ENCODE measurements around the gene GNPTG. TPM values are rescaled to one million over a fixed set of nuclear protein-coding genes. Genes with fewer than 3 reads are reported as not detected.
A peak's percentile ranks its signal among the peaks of the same experiment; 100 is the strongest.

Gene GNPTG
- total RNA-seq, 1 donor from 2014 or later = 49.7 TPM

- DNase-seq (ENCODE audit: low spot score, unreplicated experiment) = no peak
- peaks cover 7% of the 10 kb centered on the region for H3K27me3 Mint-ChIP-seq
- TF ChIP-seq CTCF (IDR thresholded peaks at IDR 0.05; ENCODE audit: unreplicated experiment) = no peak
- peak overlapping the region; percentile 85 for H3K27ac Mint-ChIP-seq
- H3K4me1 Mint-ChIP-seq (ENCODE audit: low read depth) = peaks cover 8% of the 10 kb centered on the region
- peaks cover 2% of the 10 kb centered on the region for H3K36me3 Mint-ChIP-seq (ENCODE audit: insufficient read depth)
- H3K4me3 Mint-ChIP-seq (ENCODE audit: low read depth) = peak overlapping the region; percentile 73
- no peaks in the 10 kb centered on the region for H3K9me3 Mint-ChIP-seq (ENCODE audit: low read depth)
These were observed 26.5 kb downstream of the GNPTG start for GRCh38 chr16:1378087-1378803.

GRCh38 chr16:1378804-1379303, 27.1 kb downstream of the GNPTG start:
- Mint-ChIP-seq H3K27me3 (peaks cover 7% of the 10 kb centered on the region), H3K4me3 (ENCODE audit: low read depth) (peak overlapping the region; percentile 73), H3K27ac (peak overlapping the region; percentile 85), H3K9me3 (ENCODE audit: low read depth) (no peaks in the 10 kb centered on the region), H3K4me1 (ENCODE audit: low read depth) (peaks cover 8% of the 10 kb centered on the region), H3K36me3 (ENCODE audit: insufficient read depth) (peaks cover 2% of the 10 kb centered on the region)
- no peak for TF ChIP-seq CTCF (IDR thresholded peaks at IDR 0.05; ENCODE audit: unreplicated experiment)
- no peak for DNase-seq (ENCODE audit: low spot score, unreplicated experiment)

DNA sequence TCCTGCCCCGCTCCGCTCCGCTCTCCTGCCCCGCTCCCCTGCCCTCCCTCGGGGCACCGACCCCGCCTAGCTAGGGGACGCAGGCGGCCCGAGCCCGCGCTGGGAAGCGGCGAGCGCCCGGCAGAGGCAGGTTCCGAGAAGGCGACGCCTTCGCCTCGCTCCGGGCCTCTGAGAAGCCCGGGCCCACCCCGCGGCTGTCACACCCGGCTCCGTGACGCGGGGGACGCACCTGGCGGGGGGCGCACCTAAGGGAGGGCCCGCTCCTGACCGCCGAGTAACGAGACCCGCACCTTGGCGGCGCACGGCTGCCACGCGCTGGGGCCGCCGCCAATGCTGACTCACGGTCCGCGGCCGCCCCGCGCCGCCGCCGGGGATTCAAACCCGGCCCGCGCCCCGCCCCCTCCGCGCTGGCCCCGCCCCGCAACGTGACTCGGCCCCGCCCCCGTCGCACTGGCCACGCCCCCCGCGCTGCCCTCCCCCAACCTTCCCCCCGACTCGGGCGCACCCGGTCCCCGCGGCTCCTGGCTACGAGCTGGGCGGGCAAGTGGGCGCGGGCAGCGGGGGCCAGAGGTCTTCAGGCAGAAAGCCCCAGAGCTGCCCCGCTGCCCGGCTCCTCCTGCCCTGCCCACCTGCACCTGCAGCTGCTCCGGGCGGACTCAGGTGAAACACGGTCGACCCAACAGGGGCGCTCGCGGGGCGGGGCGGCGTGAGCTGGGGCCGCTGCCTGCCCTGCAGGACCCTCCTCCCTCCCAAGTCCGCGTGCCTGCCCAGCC, 27.8 kb downstream of the GNPTG start:
- DNase-seq (ENCODE audit: low spot score, unreplicated experiment) = peak; percentile 62
- Mint-ChIP-seq H3K36me3 (ENCODE audit: insufficient read depth) (peaks cover 2% of the 10 kb centered on the region), H3K27ac (peak overlapping the region; percentile 93), H3K27me3 (peaks cover 7% of the 10 kb centered on the region), H3K9me3 (ENCODE audit: low read depth) (no peaks in the 10 kb centered on the region), H3K4me3 (ENCODE audit: low read depth) (peak overlapping the region; percentile 81), H3K4me1 (ENCODE audit: low read depth) (peaks cover 8% of the 10 kb centered on the region)
- TF ChIP-seq CTCF (IDR thresholded peaks at IDR 0.05; ENCODE audit: unreplicated experiment) = peak; percentile 37

DNA sequence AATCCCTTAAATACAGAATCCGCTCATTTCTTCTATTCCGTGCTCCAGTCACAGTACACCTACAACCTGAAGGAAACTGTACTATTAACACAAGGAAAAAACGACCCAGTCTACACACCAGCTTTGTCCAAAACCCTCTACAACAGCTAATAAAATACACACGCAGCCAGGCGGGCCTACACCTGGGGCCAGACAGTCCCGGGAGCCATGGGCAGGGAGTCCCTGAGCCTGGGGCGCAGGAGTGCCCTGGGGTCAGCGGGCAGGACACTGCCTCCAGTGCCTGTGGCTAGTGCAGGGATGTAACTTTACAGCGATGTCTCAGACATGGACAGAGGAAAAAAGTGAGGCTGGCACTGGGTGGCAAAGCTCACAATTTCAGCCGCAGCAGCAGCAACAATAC, 28.5 kb downstream of the GNPTG start:
- Mint-ChIP-seq H3K4me1 (ENCODE audit: low read depth) (peaks cover 8% of the 10 kb centered on the region), H3K27me3 (peaks cover 7% of the 10 kb centered on the region), H3K9me3 (ENCODE audit: low read depth) (no peaks in the 10 kb centered on the region), H3K4me3 (ENCODE audit: low read depth) (peak overlapping the region; percentile 81), H3K27ac (peak overlapping the region; percentile 93), H3K36me3 (ENCODE audit: insufficient read depth) (peaks cover 5% of the 10 kb centered on the region)
- no peak for TF ChIP-seq CTCF (IDR thresholded peaks at IDR 0.05; ENCODE audit: unreplicated experiment)
- no peak for DNase-seq (ENCODE audit: low spot score, unreplicated experiment)

DNA sequence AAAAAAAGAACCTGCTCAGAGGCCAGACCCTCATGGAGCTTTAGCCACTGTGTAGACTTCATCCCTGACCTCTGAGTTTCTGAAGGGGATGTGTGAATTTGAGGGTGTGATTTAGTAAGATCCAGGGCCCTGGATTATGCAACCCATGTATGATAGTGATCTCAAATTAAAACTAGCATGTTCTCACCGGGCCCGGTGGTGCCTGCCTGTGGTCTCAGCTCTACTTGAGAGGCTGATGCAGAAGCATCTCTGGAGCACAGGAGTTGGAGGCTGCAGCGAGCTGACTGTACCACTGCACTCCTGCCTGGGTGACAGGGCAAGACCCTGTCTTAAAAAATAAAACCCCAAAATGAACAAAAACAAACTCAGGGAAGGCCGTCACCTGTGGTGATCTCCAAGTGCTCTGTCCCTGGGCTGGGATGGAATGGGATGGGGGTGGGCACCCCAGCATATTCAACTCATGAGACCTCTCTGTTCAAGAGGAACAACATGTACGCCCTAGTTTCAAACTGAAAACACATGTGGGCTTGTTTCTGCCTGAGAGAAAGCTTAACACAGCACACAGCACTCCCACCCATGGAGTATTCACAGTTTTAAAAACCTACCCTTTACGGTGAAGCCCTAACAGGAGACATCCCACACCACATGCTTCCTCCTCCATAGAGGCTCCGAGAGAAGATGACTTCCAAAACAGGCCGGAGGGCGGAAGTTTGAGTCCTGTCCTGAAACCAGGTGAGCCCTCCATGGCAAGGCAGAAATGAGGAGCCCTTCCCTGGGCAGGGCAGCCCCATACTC, 30.1 kb downstream of the GNPTG start:
- Mint-ChIP-seq H3K4me3 (ENCODE audit: low read depth) (no peak overlapping the region), H3K9me3 (ENCODE audit: low read depth) (no peaks in the 10 kb centered on the region), H3K36me3 (ENCODE audit: insufficient read depth) (peaks cover 5% of the 10 kb centered on the region), H3K4me1 (ENCODE audit: low read depth) (peaks cover 8% of the 10 kb centered on the region), H3K27ac (no peak overlapping the region), H3K27me3 (peaks cover 7% of the 10 kb centered on the region)
- no peak for TF ChIP-seq CTCF (IDR thresholded peaks at IDR 0.05; ENCODE audit: unreplicated experiment)
- DNase-seq (ENCODE audit: low spot score, unreplicated experiment) = no peak
